Smooth muscle cell (in vitro differentiated cells): ENCODE data around the gene UBE2Z. TPM values are rescaled to one million over a fixed set of nuclear protein-coding genes. Genes with fewer than 3 reads are reported as not detected.

Source experiments
- DNase-seq: peaks from one replicate; lab custom pipeline; 2025; ENCODE audit not compliant: unreplicated experiment; lab: John Stamatoyannopoulos, UW
- H2AFZ ChIP-seq: fragments of 200-600 bp; sonication (generic); 2 replicates; pipeline ENCODE4 v1.6.0; 2016; ENCODE audit warnings: antibody characterized with exemption, low read depth, mild to moderate bottlenecking
- H3F3A ChIP-seq: fragments of 200-600 bp; sonication (generic); 2 replicates; pipeline ENCODE4 v1.6.0; 2017; ENCODE audit warnings: antibody characterized with exemption, low read depth
- H3K27ac ChIP-seq: fragments of 200-600 bp; sonication (generic); 2 replicates; pipeline ENCODE4 v1.5.1; 2016; ENCODE audit warnings: low read depth, mild to moderate bottlenecking
- H3K27me3 ChIP-seq: fragments of 200-600 bp; sonication (generic); 2 replicates; pipeline ENCODE4 v1.6.1; 2016; ENCODE audit warnings: low read depth, mild to moderate bottlenecking
- H3K36me3 ChIP-seq: fragments of 200-600 bp; sonication (generic); 2 replicates; pipeline ENCODE4 v1.5.1; 2016; ENCODE audit warnings: low read depth
- H3K4me1 ChIP-seq: fragments of 200-600 bp; sonication (generic); 2 replicates; pipeline ENCODE4 v1.5.1; 2016; ENCODE audit warnings: low read depth
- H3K4me2 ChIP-seq: fragments of 200-600 bp; sonication (generic); 2 replicates; pipeline ENCODE4 v1.6.0; 2016; ENCODE audit warnings: mild to moderate bottlenecking
- H3K4me3 ChIP-seq: fragments of 200-600 bp; sonication (generic); 2 replicates; pipeline ENCODE4 v1.5.1; 2016; ENCODE audit warnings: mild to moderate bottlenecking
- H3K79me2 ChIP-seq: fragments of 200-600 bp; sonication (generic); 2 replicates; pipeline ENCODE4 v1.6.0; 2016; ENCODE audit warnings: low read depth, mild to moderate bottlenecking
- H3K9ac ChIP-seq: fragments of 200-600 bp; sonication (generic); 2 replicates; pipeline ENCODE4 v1.6.0; 2016; ENCODE audit warnings: low read depth
- H3K9me3 ChIP-seq: fragments of 200-600 bp; sonication (generic); replicated peaks from 2 replicates; pipeline ENCODE4 v1.5.1; 2016; ENCODE audit warnings: low read depth
- H4K20me1 ChIP-seq: fragments of 200-600 bp; sonication (generic); 2 replicates; pipeline ENCODE4 v1.6.0; 2016; ENCODE audit warnings: low read depth
- WGBS: methylation state at CpG from one replicate; pipeline ENCODE4 v1.1.7; 2016; ENCODE audit warnings: low lambda C conversion rate; 5-methylcytosine and 5-hydroxymethylcytosine counted together
- polyA plus RNA-seq: library from polyadenylated mRNA; unstranded; fragments of >200 nt; fragmentation: Nextera tagmentation; extraction: Ambion mirVana; gene quantifications from 2 replicates; pipeline ENCODE4 v1.2.1, GENCODE V29; 2016
- total RNA-seq: library from RNA; depleted of rRNA; stranded (reverse); fragments of >200 nt; gene quantifications from 2 replicates; pipeline ENCODE4 v1.2.3, GENCODE V29; 2014
- TF ChIP-seq, protein P1 (sequence below): fragments of 200-600 bp; sonication (generic); IDR thresholded peaks from 2 replicates; pipeline ENCODE4 v1.5.1; 2017; ENCODE audit warnings: borderline replicate concordance, mild to moderate bottlenecking, antibody characterized with exemption; ENCODE audit not compliant: insufficient read depth, poor library complexity, severe bottlenecking

Gene UBE2Z
- total and polyA plus RNA-seq, 2 experiments from 2014 or later: 67.5 to 73.2 TPM

- H3F3A ChIP-seq: no peaks in the 10 kb centered on the region
- peaks cover 7% of the 10 kb centered on the region for H3K79me2 ChIP-seq
- no peak overlapping the region for H2AFZ ChIP-seq
- H3K36me3 ChIP-seq: no peaks in the 10 kb centered on the region
- H3K27me3 ChIP-seq: no peaks in the 10 kb centered on the region
- H3K9me3 ChIP-seq: no peaks in the 10 kb centered on the region
- H3K27ac ChIP-seq: no peak overlapping the region
- no peak overlapping the region for H3K4me2 ChIP-seq
- H3K4me3 ChIP-seq: no peak overlapping the region
- H3K9ac ChIP-seq: no peak overlapping the region
- no peaks in the 10 kb centered on the region for H3K4me1 ChIP-seq
- TF ChIP-seq, protein P1, sequence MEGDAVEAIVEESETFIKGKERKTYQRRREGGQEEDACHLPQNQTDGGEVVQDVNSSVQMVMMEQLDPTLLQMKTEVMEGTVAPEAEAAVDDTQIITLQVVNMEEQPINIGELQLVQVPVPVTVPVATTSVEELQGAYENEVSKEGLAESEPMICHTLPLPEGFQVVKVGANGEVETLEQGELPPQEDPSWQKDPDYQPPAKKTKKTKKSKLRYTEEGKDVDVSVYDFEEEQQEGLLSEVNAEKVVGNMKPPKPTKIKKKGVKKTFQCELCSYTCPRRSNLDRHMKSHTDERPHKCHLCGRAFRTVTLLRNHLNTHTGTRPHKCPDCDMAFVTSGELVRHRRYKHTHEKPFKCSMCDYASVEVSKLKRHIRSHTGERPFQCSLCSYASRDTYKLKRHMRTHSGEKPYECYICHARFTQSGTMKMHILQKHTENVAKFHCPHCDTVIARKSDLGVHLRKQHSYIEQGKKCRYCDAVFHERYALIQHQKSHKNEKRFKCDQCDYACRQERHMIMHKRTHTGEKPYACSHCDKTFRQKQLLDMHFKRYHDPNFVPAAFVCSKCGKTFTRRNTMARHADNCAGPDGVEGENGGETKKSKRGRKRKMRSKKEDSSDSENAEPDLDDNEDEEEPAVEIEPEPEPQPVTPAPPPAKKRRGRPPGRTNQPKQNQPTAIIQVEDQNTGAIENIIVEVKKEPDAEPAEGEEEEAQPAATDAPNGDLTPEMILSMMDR: no peak
- DNase-seq: no peak
- H4K20me1 ChIP-seq: no peaks in the 10 kb centered on the region
- WGBS: 87% methylated on average over 1 of the region's 1 CpG
Observed at GRCh38 chr17:48901241-48901640, 7.0 kb upstream of the UBE2Z start.

DNA sequence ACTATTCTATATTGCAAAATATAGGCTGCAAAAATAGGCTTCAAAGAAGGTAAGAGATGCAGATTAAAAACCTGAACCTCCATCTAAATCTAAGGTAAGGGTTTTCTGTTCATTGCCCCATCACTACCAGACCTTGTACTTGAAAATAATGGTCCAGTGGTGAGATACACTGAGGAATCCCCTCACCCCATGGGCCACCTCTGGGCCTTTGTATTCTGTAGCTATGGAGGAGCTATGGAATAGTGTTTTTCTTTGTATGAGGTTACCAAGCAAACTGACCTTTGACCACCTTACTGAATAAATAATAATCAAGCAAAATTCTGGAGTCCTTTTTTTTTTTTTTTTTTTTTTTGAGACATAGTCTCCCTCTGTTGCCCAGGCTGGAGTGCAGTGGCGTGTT, 4.8 kb upstream of the UBE2Z start:
- H3K79me2 ChIP-seq: peaks cover 19% of the 10 kb centered on the region
- no peaks in the 10 kb centered on the region for H4K20me1 ChIP-seq
- WGBS: 100% methylated on average over 1 of the region's 1 CpG
- H3K4me1 ChIP-seq: no peaks in the 10 kb centered on the region
- no peaks in the 10 kb centered on the region for H3K36me3 ChIP-seq
- H3K27ac ChIP-seq: no peak overlapping the region
- no peaks in the 10 kb centered on the region for H3K27me3 ChIP-seq
- H3K4me3 ChIP-seq: no peak overlapping the region
- H3F3A ChIP-seq: no peaks in the 10 kb centered on the region
- TF ChIP-seq, protein P1: no peak
- H3K9ac ChIP-seq: no peak overlapping the region
- no peak for DNase-seq
- H3K4me2 ChIP-seq: no peak overlapping the region
- H3K9me3 ChIP-seq: no peaks in the 10 kb centered on the region
- H2AFZ ChIP-seq: no peak overlapping the region

- WGBS: 94% methylated on average over 7 of the region's 7 CpGs
- Histone ChIP-seq H3K27me3 (no peaks in the 10 kb centered on the region), H4K20me1 (peaks cover 5% of the 10 kb centered on the region)
Observed at GRCh38 chr17:48904428-48904827, 3.8 kb upstream of the UBE2Z start.

More at GRCh38 chr17:48904428-48904827, 3.8 kb upstream of the UBE2Z start:
- Histone ChIP-seq H2AFZ (no peak overlapping the region), H3K4me1 (peaks cover 2% of the 10 kb centered on the region), H3K79me2 (peaks cover 25% of the 10 kb centered on the region), H3K36me3 (no peaks in the 10 kb centered on the region), H3F3A (peaks cover 3% of the 10 kb centered on the region), H3K9ac (no peak overlapping the region), H3K9me3 (no peaks in the 10 kb centered on the region), H3K27ac (no peak overlapping the region), H3K4me2 (no peak overlapping the region), H3K4me3 (no peak overlapping the region)
- TF ChIP-seq, protein P1: no peak
- DNase-seq: no peak
